ENCODE measurements around the gene NDUFB3.
"Not testable (repeated sequence)": the region's sequence is repeated elsewhere in the genome, so short reads cannot be mapped to it uniquely, and the experiment has no call there.

NDUFB3 gene

DNA sequence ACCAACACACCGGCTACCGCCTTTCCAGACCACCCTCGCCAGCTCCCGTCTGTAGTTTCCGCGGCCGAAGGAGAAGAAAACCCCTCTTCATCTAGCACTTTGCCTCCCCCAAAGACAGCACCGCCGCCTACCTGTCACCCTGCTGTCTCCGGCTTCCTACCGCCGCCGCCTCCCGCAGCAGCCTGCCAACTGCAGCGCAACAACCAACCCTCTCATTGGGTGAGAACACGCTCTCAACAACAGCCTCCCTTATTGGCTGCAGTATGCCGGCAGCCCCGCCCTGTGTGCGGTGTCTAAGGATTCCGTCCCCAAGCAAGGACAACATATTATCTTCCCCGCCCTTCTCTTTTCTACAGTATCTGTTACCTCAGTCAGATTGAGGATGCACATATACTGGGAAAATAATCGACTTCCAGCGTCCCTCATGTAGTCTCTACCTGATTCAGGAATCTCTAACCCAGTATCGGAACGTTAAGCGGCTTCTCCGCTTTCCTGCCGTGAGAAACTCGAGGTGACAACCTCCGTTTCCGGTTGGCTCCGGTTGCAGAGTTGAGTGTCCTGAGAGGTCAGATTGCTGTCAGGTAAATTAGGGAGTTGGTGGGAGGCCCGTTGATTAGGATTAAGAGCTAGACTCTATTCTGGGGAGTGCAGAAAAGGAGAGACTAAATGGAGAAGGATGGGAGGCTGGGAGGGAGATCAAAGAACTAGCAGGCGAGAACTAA lies at the start of gene NDUFB3, which contains the start of gene HYCC2:
Gene NDUFB3 (plus strand): TSS at position 523 of the 722 bp plus-strand sequence. CDS start 6,882 bp downstream, outside the sequence.
Gene HYCC2 (minus strand): TSS at position 193 of the 722 bp plus-strand sequence. CDS start 47,662 bp downstream, outside the sequence.
- in situ Hi-C loops (cut with MboI; ENCODE audit: low sequenced_read_pairs), result no loop called here

- in situ Hi-C loops (cut with MboI; ENCODE audit: low sequenced_read_pairs), result no loop called here
Observed at GRCh38 chr2:201024518-201024917, 47.3 kb upstream of the NDUFB3 start.

DNA sequence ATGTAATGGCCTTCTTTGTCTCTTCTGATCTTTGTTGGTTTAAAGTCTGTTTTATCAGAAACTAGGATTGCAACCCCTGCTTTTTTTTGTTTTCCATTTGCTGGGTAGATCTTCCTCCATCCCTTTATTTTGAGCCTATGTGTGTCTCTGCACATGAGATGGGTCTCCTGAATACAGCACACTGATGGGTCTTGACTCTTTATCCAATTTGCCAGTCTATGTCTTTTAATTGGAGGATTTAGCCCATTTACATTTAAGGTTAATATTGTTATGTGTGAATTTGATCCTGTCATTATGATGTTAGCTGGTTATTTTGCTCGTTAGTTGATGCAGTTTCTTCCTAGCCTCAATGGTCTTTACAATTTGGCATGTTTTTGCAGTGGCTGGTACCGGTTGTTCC lies 37.4 kb upstream of the NDUFB3 start:
- in situ Hi-C loops (cut with MboI; ENCODE audit: low sequenced_read_pairs), result not testable (repeated sequence)

GRCh38 chr2:201038361-201038760 lies 33.4 kb upstream of the NDUFB3 start:
- in situ Hi-C loops (cut with MboI; ENCODE audit: low sequenced_read_pairs), result not testable (repeated sequence)

- in situ Hi-C loops (cut with MboI; ENCODE audit: low sequenced_read_pairs), result no loop called here
Observed at GRCh38 chr2:201038855-201039254, 32.9 kb upstream of the NDUFB3 start.

DNA sequence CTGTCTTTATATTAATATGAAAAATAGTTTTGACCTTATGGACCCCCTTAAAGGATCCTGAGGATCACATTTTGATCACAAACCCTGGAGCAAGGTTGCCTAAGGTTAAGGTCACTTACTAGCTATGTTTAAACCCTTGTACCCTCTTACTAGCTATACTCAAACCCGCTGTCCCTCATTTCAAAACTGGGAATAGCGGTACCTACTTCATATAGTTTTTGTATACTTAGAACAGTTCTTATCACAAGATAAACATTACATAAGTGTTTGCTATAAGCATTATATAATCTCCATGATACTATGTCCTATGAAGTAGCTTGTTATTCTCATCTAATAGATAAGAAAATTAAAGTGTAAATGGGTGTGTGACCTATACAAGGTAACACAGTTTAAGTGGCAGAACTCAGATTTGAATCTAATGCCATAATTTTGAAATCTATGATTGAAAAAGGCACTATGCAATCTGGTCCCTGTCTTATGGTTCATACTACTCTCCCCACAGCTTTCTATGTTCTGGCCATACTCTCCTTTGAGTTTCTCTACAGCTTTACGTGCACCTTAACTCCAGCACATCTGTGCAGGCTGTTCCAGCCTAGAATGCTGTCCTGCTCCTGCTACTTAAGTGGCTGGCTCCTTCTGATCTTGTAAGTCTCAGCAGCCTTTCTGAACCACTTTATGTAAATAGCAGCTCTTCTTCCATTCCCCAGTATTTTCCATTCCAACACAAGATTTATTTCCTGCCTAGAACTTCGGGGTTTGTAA lies 30.8 kb upstream of the NDUFB3 start:
- in situ Hi-C loops (cut with MboI; ENCODE audit: low sequenced_read_pairs), result no loop called here

DNA sequence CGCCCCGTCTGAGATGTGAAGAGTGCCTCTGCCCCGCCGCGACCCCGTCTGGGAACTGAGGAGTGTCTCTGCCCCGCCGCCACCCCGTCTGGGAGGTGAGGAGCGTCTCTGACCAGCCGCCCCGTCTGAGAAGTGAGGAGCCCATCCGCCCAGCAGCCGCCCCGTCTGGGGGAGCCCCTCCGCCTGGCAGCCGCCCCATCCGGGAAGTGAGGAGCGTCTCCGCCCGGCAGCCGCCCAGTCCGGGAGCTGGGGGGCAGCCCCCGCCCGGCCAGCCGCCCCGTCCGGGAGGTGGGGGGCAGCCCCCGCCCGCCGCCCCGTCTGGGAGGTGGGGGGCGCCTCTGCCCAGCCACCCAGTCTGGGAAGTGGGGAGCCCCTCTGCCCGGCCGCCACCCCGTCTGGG lies 29.4 kb upstream of the NDUFB3 start:
- in situ Hi-C loops (cut with MboI; ENCODE audit: low sequenced_read_pairs), result not testable (repeated sequence)

DNA sequence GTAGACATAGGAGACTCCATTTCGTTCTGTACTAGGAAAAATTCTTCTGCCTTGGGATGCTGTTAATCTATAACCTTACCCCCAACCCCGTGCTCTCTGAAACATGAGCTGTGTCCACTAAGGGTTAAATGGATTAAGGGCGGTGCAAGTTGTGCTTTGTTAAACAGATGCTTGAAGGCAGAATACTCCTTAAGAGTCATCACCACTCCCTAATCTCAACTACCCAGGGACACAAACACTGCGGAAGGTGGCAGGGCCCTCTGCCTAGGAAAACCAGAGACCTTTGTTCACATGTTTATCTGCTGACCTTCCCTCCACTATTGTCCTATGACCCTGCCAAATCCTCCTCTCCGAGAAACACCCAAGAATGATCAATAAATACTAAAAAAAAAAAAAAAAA lies 28.8 kb upstream of the NDUFB3 start:
- in situ Hi-C loops (cut with MboI; ENCODE audit: low sequenced_read_pairs), result not testable (repeated sequence)

DNA sequence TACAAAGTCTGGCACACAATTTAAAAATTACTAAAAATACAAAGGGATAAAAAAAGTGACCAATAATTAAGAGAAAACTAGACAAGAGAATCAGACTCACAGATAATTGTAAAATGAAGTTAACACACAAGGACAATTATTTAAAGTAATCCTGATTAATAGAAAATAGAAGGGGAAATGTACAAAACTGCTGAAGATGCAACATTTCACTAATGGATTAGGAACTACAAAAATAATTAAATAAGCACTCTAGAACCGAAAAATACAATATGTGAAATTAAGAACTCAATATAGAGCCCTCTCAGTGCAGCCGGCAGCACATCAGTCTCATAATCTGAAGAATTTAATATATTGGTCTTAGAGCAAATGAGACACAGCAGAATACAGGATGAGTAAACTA lies 24.9 kb upstream of the NDUFB3 start:
- in situ Hi-C loops (cut with MboI; ENCODE audit: low sequenced_read_pairs), result no loop called here

GRCh38 chr2:201049455-201049854 lies 22.3 kb upstream of the NDUFB3 start:
- in situ Hi-C loops (cut with MboI; ENCODE audit: low sequenced_read_pairs), result no loop called here

- in situ Hi-C loops (cut with MboI; ENCODE audit: low sequenced_read_pairs), result no loop called here
Observed at GRCh38 chr2:201057087-201057521, 14.7 kb upstream of the NDUFB3 start.

- in situ Hi-C loops (cut with MboI; ENCODE audit: low sequenced_read_pairs), result no loop called here
Observed at GRCh38 chr2:201057715-201058248, 14.0 kb upstream of the NDUFB3 start.

DNA sequence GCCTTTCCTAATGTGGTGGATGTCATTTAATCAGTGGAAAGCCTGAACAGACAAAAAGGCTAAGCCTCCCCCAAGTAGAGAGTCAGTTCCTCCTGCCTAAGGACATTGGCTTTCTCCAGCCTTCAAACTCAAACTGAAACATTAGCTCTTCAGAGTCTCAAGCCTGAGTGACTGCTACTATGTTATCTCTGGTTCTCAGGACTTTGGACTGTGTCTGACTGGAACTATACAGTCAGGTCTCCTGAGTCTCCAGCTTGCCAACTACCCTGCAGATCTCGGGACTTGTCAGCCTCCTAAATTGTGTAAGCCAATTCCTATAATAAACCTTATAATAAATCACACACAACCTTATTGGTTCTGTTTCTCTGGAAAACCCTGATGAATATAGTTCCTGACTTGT lies 12.9 kb upstream of the NDUFB3 start:
- in situ Hi-C loops (cut with MboI; ENCODE audit: low sequenced_read_pairs), result no loop called here

- in situ Hi-C loops (cut with MboI; ENCODE audit: low sequenced_read_pairs), result no loop called here
Observed at GRCh38 chr2:201059961-201060755, 11.6 kb upstream of the NDUFB3 start.

DNA sequence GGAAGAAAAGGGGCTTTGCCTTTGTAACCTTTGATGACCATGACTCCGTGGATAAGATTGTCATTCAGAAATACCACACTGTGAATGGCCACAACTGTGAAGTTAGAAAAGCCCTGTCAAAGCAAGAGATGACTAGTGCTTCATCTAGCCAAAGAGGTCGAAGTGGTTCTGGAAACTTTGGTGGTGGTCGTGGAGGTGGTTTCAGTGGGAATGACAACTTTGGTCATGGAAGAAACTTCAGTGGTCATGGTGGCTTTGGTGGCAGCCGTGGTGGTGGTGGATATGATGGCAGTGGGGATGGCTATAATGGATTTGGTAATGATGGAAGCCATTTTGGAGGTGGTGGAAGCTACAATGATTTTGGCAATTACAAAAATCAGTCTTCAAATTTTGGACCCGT lies 8.3 kb upstream of the NDUFB3 start:
- in situ Hi-C loops (cut with MboI; ENCODE audit: low sequenced_read_pairs), result not testable (repeated sequence)

DNA sequence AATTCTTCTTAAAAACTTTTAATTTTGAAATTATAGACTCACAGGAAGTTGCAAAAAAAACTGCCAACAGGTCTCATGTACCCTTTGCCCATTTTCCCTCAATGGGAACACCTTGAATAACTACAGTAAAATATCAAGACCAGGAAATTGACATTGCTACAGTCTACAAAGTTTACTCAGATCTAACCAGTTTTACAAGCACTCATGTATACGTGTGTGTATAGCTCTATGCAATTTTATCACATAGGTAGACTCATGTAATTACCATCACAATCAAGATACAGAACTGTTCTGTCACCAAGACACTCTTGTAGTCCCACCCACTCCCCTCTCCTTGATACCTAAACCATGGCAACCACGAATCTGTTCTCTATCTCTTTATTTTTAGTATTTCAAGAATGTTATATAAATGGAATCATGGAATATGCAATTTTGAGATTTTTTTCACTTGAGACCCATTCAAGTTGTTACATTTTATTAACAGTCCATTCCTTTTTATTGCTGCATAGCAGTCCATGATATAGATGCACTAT lies 6.9 kb upstream of the NDUFB3 start:
- in situ Hi-C loops (cut with MboI; ENCODE audit: low sequenced_read_pairs), result no loop called here

GRCh38 chr2:201070948-201071478 lies 788 bp upstream of the NDUFB3 start:
- in situ Hi-C loops (cut with MboI; ENCODE audit: low sequenced_read_pairs), result no loop called here

- in situ Hi-C loops (cut with MboI; ENCODE audit: low sequenced_read_pairs), result no loop called here
Observed at GRCh38 chr2:201072201-201072530, 365 bp downstream of the NDUFB3 start.

DNA sequence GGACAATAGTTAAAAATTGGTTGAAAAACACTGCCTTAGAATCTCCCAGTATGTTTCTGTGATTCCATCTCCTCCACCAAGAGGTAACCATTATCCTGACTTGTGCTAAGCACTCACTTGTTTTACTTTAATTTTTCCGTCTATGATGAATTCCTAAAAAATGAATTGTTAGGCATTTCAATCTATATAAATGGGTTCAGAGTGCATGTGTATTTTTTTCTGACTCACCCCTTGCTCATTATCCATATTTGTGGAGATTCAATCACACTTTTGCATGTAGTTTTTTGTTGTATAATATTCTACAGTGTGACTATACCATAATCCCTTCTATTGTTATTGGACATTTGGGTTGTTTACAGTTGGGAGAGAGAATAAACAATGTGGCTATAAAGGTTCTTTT lies 1.3 kb downstream of the NDUFB3 start:
- in situ Hi-C loops (cut with MboI; ENCODE audit: low sequenced_read_pairs), result no loop called here

DNA sequence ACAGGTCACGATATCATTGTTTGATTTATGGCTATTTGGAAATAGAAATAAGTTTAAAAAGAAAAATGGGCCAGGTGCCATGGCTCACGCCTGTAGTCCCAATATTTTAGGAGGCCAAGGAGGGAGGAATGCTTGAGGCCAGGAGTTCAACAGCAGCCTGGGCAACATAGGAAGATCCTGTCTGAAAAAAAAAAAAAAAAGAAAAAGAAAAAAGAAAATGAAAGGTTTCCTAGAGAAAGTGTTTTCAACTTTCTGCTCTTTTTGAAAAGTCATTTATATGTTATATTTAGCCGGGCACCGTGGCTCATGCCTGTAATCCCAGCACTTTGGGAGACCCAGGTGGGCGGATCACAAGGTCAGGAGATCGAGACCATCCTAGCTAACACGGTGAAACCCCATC lies 3.2 kb downstream of the NDUFB3 start:
- in situ Hi-C loops (cut with MboI; ENCODE audit: low sequenced_read_pairs), result no loop called here

GRCh38 chr2:201084863-201085262 lies 13.1 kb downstream of the NDUFB3 start:
- in situ Hi-C loops (cut with MboI; ENCODE audit: low sequenced_read_pairs), result no loop called here
